Transverse colon (tissue), 4 donors: Measurements from ENCODE around the gene SORCS3.

ENCODE experiments used
- CTCF ChIP-seq, 5 experiments: fragments of 200-600 bp in 3 of 5; fragments of 450-650 bp in 2 of 5; sonication (generic) in 3 of 5; IDR thresholded peaks; 1 replicate in 2 of 5; 2 replicates in 3 of 5; pipeline ENCODE4 v1.5.1; 2016 to 2017; ENCODE audit warnings: antibody characterized with exemption in 5 of 5, inconsistent platforms in 3 of 5, mild to moderate bottlenecking in 2 of 5, moderate library complexity in 1 of 5
- EP300 ChIP-seq: sonication (generic); formaldehyde crosslinking; IDR thresholded peaks from one replicate; pipeline ENCODE4 v1.6.1; 2017; ENCODE audit warnings: antibody characterized with exemption, low read depth
- POLR2A ChIP-seq: fragments of 450-650 bp; IDR thresholded peaks from one replicate; pipeline ENCODE4 v1.6.1; 2016; ENCODE audit warnings: antibody characterized with exemption, mild to moderate bottlenecking, moderate library complexity
- POLR2AphosphoS5 ChIP-seq, 3 donors: sonication (generic); formaldehyde crosslinking; IDR thresholded peaks; one replicate each; pipeline ENCODE4 v1.6.1; 2016; ENCODE audit warnings: antibody characterized with exemption in 3 of 3

GRCh38 chr10:104681485-104681884 is 40.4 kb downstream of the SORCS3 start:
- TF ChIP-seq EP300 (no peak), POLR2AphosphoS5 (IDR thresholded peaks at IDR 0.05) (no peak), CTCF (IDR thresholded peaks at IDR 0.05) (no peak), POLR2A (no peak)
